Esophagus squamous epithelium (tissue), 5 donors: Measurements from ENCODE around the gene TRIM39. TPM values are rescaled to one million over a fixed set of nuclear protein-coding genes. Genes with fewer than 3 reads are reported as not detected.

Experiments
- DNase-seq: peaks from one replicate; lab custom pipeline; 2025; lab: John Stamatoyannopoulos, UW
- H3K27ac ChIP-seq, 4 donors: fragments of 200-600 bp; sonication (generic); one replicate each; pipeline ENCODE4 v1.5.1; 2016 to 2019; ENCODE audit warnings: mild to moderate bottlenecking in 1 of 4
- H3K27me3 ChIP-seq, 4 donors: fragments of 200-600 bp; sonication (generic); 1 replicate in 3 of 4; 2 replicates in 1 of 4; pipeline versions ENCODE4 v1.5.1 to v1.6.0; 2017 to 2021; ENCODE audit warnings: antibody characterized with exemption in 1 of 4
- H3K36me3 ChIP-seq, 3 donors: fragments of 200-600 bp; sonication (generic); one replicate each; pipeline ENCODE4 v1.5.1; 2016 to 2019
- H3K4me1 ChIP-seq, 3 donors: fragments of 200-600 bp; sonication (generic); one replicate each; pipeline ENCODE4 v1.5.1; 2017 to 2019
- H3K4me3 ChIP-seq, 4 donors: fragments of 200-600 bp; sonication (generic); 1 replicate in 3 of 4; 2 replicates in 1 of 4; pipeline ENCODE4 v1.5.1; 2016 to 2019; ENCODE audit warnings: mild to moderate bottlenecking in 2 of 4, moderate library complexity in 1 of 4
- H3K9me3 ChIP-seq, 3 donors: fragments of 200-600 bp; sonication (generic); one replicate each; pipeline ENCODE4 v1.5.1; 2016 to 2019
- POLR2A ChIP-seq, 4 donors: fragments of 450-650 bp; IDR thresholded peaks; one replicate each; pipeline ENCODE4 v1.6.1; 2017; ENCODE audit warnings: antibody characterized with exemption in 4 of 4, mild to moderate bottlenecking in 4 of 4, moderate library complexity in 3 of 4
- WGBS, 2 donors: methylation state at CpG; one replicate each; pipeline ENCODE4 v1.1.5; 2018; 5-methylcytosine and 5-hydroxymethylcytosine counted together
- intact Hi-C: fragments of 100-400 bp; cut with DNase I; formaldehyde crosslinking; loops from one replicate; pipeline ENCODE4 v1.15.0; 2022
- total RNA-seq, 4 donors: library from RNA; depleted of rRNA; stranded (reverse); fragments of >200 nt; gene quantifications; one replicate each; pipeline ENCODE4 v1.1.0, GENCODE V29; 2016
- TF ChIP-seq, protein P1 (sequence below), 6 experiments: fragments of 450-650 bp in 4 of 6; fragments of 200-600 bp in 2 of 6; sonication (generic) in 2 of 6; IDR thresholded peaks; one replicate each; pipeline ENCODE4 v1.5.1; 2016 to 2019; ENCODE audit warnings: antibody characterized with exemption in 6 of 6, mild to moderate bottlenecking in 4 of 6, moderate library complexity in 4 of 6
- donor health status: DM: yes; HTN: yes; CAD: no.

TRIM39 gene
- total RNA-seq, 4 donors from 2014 or later: 11.3 to 16.2 (median 15.1) TPM

DNA sequence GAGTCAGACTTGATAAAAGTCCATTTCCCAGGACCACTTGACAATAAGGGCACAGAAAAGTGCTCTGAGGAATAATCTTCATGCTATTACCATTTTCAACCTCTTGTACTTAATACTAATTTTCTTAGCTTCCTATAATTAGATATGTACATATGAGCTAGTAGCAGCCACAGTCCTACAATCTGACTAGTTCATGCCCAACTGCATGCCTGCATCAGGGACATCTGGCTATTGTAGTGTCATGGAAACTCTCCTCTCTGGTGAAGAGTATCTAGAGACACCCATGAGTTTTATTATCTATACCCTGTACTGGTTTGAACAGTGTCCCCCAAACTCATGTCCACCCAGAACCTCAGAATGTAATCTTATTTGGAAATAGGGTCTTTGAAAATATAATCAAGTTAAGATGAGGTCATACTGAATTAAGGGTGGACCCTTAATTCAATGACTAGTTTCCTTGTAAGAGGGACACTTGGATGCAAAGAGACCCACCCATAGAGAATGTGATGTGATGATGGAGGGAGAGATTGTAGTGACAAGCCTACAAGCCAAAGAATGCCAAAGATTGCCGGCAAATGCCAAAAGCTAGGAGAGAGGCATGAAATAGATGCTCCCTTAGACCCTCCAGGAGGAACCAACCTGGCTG is 13.9 kb upstream of the TRIM39 start:
- intact Hi-C loops: no loop called here
- Histone ChIP-seq H3K27me3 (no peaks in the 10 kb centered on the region), H3K36me3 (peaks cover 0 to 66% (median 0%) of the 10 kb centered on the region in 3 donors), H3K4me3 (no peak overlapping the region), H3K4me1 (peaks cover 0 to 7% (median 0%) of the 10 kb centered on the region in 3 donors), H3K9me3 (no peaks in the 10 kb centered on the region), H3K27ac (no peak overlapping the region)
- no peak for DNase-seq
- TF ChIP-seq, protein P1, sequence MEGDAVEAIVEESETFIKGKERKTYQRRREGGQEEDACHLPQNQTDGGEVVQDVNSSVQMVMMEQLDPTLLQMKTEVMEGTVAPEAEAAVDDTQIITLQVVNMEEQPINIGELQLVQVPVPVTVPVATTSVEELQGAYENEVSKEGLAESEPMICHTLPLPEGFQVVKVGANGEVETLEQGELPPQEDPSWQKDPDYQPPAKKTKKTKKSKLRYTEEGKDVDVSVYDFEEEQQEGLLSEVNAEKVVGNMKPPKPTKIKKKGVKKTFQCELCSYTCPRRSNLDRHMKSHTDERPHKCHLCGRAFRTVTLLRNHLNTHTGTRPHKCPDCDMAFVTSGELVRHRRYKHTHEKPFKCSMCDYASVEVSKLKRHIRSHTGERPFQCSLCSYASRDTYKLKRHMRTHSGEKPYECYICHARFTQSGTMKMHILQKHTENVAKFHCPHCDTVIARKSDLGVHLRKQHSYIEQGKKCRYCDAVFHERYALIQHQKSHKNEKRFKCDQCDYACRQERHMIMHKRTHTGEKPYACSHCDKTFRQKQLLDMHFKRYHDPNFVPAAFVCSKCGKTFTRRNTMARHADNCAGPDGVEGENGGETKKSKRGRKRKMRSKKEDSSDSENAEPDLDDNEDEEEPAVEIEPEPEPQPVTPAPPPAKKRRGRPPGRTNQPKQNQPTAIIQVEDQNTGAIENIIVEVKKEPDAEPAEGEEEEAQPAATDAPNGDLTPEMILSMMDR (IDR thresholded peaks at IDR 0.05): no peak
- TF ChIP-seq POLR2A (IDR thresholded peaks at IDR 0.05): no peak
- WGBS, 2 donors: 95 to 100% methylated on average over 1 of the region's 1 CpG

DNA sequence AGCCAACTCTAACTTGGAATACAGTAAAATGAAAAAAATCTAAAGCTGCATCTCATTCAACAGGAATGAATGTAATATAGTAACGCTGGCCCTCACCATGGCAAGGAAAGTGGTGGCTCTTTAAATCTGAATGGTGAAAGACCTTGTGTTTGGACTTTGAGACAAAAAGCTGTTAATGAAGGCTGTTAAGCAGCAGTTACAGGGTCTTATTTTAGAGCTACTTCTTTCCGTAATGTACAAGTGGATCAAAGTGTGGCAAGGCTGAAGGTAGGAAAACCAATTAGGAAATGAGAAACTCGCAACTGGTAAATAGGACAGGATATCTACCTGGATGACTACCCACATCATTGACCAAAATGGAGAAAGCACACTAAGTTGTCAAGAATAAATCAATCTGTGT is 11.6 kb upstream of the TRIM39 start:
- Histone ChIP-seq H3K36me3 (peaks cover 0 to 54% (median 0%) of the 10 kb centered on the region in 3 donors), H3K4me3 (no peak overlapping the region), H3K27me3 (no peaks in the 10 kb centered on the region), H3K4me1 (peaks cover 0 to 7% (median 0%) of the 10 kb centered on the region in 3 donors), H3K9me3 (no peaks in the 10 kb centered on the region), H3K27ac (no peak overlapping the region)
- TF ChIP-seq POLR2A (IDR thresholded peaks at IDR 0.05): no peak
- TF ChIP-seq, protein P1 (IDR thresholded peaks at IDR 0.05): no peak
- WGBS, 2 donors: 88 to 93% methylated on average over 3 of the region's 3 CpGs
- intact Hi-C loops: no loop called here
- DNase-seq: no peak

DNA sequence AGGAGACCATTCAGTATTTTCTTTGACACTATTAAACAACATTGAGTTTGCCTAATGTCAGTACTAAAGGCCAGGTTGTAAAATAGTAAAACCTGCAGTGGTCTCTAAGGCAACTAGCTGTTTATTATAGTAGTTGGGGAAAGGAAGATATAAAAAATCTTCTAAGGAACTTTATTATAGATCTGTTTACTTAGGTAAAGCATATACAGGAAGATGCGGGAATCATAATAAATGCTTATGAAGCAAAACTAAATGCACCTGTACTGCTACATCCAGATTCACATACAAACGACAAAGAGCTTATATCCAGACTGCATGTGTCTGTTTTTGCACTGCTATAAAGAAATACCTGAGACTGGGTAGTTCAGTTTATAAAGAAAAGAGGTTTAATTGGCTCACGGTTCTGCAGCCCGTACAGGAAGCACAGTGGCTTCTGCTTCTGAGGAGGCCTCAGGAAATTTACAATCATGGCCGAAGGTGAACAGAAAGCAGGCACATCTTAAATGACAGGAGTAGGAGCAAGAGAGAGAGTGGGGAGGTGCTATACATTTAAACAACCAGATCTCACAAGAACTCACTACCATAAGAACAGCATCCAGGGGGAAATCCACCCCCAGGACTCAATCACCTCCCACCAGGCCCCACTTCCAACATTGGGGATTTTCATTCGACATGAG is 8.7 kb upstream of the TRIM39 start:
- Histone ChIP-seq H3K4me1 (peaks cover 0 to 23% (median 6%) of the 10 kb centered on the region in 3 donors), H3K36me3 (peaks cover 0 to 34% (median 0%) of the 10 kb centered on the region in 3 donors), H3K27me3 (no peaks in the 10 kb centered on the region), H3K27ac (no peak overlapping the region), H3K4me3 (no peak overlapping the region), H3K9me3 (no peaks in the 10 kb centered on the region)
- intact Hi-C loops: no loop called here
- no peak for TF ChIP-seq POLR2A (IDR thresholded peaks at IDR 0.05)
- TF ChIP-seq, protein P1 (IDR thresholded peaks at IDR 0.05): no peak
- WGBS, 2 donors: 71 to 78% methylated on average over 5 to 6 of the region's 6 CpGs
- no peak for DNase-seq

DNA sequence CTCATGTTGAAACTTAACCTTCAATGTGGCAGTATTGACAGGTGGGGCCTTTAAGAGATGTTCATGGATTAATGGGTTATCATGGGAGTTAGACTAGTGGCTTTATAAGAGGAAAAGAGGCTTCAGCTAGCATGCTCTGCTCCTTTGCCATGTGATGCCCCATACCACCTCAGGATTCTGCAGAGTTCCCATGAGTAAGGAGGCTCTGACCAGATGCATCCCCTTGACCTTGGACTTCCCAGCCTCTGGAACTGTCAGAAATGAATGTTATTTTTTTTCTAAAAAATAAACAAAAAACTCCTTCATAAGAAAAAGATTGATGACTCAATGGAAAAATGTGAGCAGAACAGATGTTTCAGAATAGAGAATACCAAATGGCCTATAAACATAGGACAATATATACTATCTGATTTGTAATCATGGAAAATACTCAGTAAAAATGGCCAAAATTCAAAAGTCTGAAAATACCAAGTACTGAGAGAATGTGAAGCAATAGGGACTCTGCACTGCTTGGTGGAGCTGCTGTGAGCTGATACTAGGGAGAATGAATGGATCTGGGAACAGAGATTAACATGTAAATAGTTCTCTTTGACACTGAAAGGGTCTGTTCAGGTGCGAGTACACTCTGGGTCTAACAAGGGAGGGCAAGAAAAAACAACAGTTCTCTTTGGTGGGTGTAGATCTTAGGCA is 7.4 kb upstream of the TRIM39 start:
- Histone ChIP-seq H3K9me3 (no peaks in the 10 kb centered on the region), H3K4me1 (peaks cover 0 to 35% (median 7%) of the 10 kb centered on the region in 3 donors), H3K4me3 (no peak overlapping the region), H3K36me3 (peaks cover 0 to 21% (median 0%) of the 10 kb centered on the region in 3 donors), H3K27me3 (no peaks in the 10 kb centered on the region), H3K27ac (no peak overlapping the region)
- 89 to 100% methylated on average over 1 of the region's 1 CpG for WGBS, 2 donors
- intact Hi-C loops: no loop called here
- TF ChIP-seq, protein P1 (IDR thresholded peaks at IDR 0.05): no peak
- TF ChIP-seq POLR2A (IDR thresholded peaks at IDR 0.05): no peak
- no peak for DNase-seq
